Measurements from ENCODE around the gene RANGAP1.

RANGAP1 gene

DNA sequence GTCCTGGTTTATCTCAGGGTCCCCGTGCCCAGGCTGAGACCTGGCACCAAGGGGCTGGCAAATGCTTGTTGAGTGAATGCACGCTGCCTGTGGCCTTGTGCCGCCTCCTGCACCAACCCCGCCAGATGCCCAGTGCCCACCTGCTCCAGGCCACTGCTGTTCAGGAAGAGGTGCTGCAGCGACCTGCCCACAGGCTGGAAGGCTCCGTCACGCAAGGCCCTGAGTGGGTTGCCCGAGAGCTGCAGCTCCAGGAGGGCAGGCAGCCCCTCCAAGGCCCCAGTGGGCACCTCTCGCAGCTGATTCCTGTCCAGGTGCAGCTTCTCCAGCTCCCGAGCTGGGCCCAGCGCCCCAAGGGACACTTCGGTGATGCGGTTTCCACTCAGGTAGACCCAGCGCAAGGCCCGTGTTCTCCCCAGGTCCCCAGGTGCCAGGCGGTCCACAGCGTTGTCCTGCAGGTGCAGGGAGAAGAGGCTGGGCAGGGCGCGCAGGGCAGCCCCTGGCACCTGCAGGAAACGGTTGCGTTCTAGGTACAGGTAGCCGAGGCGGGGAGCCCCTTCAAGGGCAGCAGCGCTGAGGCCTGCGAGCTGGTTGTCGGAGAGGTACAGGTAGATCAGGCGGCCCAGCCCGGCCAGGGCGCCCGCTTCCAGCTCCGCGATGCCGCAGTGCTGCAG is 48.8 kb downstream of the RANGAP1 start:
- TF ChIP-seq, protein P1, sequence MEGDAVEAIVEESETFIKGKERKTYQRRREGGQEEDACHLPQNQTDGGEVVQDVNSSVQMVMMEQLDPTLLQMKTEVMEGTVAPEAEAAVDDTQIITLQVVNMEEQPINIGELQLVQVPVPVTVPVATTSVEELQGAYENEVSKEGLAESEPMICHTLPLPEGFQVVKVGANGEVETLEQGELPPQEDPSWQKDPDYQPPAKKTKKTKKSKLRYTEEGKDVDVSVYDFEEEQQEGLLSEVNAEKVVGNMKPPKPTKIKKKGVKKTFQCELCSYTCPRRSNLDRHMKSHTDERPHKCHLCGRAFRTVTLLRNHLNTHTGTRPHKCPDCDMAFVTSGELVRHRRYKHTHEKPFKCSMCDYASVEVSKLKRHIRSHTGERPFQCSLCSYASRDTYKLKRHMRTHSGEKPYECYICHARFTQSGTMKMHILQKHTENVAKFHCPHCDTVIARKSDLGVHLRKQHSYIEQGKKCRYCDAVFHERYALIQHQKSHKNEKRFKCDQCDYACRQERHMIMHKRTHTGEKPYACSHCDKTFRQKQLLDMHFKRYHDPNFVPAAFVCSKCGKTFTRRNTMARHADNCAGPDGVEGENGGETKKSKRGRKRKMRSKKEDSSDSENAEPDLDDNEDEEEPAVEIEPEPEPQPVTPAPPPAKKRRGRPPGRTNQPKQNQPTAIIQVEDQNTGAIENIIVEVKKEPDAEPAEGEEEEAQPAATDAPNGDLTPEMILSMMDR (IDR thresholded peaks at IDR 0.05; ENCODE audit: borderline replicate concordance, insufficient read depth, low read depth, low read length): no peak
- H3K4me3 ChIP-seq (ENCODE audit: low read depth, low read length): peak overlapping the region; percentile 37

DNA sequence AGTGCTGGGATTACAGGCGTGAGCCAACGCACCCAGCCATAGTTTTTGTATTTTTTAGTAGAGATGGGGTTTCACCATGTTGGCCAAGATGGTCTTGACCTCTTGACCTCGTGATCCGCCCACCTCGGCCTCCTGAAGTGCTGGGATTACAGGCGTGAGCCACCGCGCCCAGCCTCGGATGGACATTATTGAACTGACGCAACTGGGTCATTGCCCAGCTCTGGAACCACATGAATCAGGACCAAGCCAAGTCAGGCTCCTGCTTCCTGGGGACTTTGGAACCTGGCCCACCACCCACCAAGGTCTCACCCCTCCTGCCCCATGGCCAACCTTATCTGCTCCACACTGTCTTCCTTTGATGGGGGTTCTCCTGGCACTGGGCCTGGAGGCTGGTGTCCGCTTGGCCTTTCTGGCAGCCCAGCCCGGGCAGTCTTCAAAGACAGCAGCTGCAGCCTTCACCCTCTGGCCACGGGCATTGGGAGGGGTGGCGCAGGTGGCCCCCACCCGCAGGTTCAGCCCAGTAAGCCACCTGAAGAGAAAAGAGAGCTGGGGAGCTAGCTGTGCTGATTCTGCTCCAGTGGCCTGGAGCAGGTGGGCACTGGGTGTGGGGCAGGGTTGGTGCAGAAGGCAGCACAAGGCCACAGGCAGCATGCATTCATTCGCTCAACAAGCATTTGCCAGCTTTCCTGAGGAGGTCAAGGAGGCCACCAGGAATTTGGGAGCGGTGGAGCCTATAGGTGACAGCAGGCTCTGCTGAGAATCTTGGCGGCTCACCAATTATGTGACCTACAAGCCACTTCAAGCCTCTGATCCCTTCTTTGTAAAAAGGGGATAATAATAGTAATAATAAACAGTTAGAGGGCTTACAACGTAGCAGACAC is 50.9 kb downstream of the RANGAP1 start:
- no peak overlapping the region for H3K4me3 ChIP-seq (ENCODE audit: low read depth, low read length)
- TF ChIP-seq, protein P1 (IDR thresholded peaks at IDR 0.05; ENCODE audit: borderline replicate concordance, insufficient read depth, low read depth, low read length): no peak

DNA sequence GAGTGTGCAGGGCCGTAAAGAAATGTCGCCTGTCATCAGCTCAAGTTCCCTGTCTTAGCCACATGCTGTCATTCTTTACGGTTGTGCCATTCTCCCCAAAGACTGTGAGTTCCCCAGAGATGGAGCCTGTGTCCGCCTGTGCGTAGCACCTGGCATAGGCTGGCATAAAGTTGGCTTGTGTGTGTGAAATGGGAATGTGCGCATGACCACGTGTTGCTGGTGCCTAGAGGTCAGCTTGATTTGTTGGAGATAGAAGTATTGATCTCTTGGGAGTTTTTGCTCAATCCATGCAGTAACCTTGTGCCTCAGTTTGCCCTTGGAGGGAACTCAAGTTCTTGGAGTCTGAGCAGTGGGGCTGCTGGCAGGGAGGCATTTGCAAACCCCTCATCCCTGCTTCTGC is 54.6 kb downstream of the RANGAP1 start:
- no peak overlapping the region for H3K4me3 ChIP-seq (ENCODE audit: low read depth, low read length)
- TF ChIP-seq, protein P1 (IDR thresholded peaks at IDR 0.05; ENCODE audit: borderline replicate concordance, insufficient read depth, low read depth, low read length): no peak

DNA sequence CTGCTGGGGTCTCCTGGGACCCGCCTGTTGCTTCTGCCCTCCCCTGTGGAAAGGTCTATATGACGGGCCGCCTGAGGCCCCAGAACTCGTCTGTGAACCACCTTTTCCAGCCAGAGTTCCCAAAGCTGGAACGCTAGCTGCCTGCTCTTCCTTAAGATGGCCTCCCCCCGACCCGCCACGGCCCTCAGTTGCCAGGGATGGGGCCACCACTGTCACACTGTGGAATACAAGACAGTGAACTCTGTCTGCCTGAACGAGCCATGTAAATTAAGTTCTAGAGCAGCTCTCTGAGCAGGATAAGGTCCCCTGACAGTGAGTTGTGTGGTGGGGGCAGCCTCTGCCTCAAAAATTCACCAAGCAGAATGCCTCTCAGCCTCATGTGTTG is 55.6 kb downstream of the RANGAP1 start:
- TF ChIP-seq, protein P1 (IDR thresholded peaks at IDR 0.05; ENCODE audit: borderline replicate concordance, insufficient read depth, low read depth, low read length): no peak

DNA sequence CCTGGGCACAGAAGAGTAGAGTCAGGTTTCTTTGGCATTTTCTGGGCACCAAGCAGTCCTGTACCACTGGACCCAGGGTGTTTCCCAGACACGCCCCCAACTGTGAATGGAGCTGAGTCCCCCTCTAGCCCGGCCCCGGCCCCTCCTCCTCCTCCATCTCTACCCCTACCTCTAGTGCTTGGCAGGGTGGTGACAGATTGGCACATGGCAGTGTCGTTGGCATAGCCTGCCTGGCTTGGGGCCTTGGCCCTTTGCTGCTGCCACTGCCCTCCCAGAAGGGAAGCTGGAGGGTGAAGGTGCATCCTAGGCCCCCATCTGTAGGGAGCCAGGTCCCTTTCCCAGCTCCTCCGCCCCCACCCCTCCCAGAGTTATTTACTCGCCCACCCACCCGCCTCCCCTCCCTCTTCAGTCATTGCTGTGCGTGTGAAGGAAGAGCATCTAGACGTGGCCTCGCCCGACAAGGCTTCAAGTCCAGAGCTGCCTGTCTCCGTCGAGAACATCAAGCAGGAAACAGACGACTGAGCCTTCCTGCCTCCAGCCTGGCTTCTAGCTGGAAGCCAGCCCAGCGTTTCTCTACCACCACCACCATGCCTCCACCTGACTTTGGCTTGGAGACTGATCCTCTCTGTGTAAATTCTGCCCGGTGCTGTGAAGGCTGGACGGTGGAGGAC is 56.1 kb downstream of the RANGAP1 start:
- TF ChIP-seq, protein P1 (IDR thresholded peaks at IDR 0.05; ENCODE audit: borderline replicate concordance, insufficient read depth, low read depth, low read length): no peak
- no peak overlapping the region for H3K4me3 ChIP-seq (ENCODE audit: low read depth, low read length)

More for the DNA sequence above, 55.6 kb downstream of the RANGAP1 start:
- no peak overlapping the region for H3K4me3 ChIP-seq (ENCODE audit: low read depth, low read length)

DNA sequence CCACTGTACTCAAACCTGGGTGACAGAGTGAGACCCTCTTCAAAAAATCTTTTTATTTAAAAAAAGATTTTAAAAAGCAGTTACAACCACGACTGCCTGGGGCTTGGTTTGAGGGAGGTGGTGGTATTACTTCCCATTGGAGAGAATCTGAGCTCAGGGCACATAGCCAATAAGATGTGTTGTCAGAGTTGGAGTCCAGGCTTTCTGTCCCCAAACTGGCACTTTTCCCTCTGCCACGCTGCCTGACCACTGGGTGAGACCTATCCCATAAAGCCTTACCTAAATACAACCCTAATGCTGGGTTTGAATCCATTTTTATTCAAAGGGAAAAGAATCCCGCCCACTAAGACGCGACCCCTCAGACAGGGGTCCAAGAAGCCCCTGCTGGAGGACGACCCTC is 56.8 kb downstream of the RANGAP1 start:
- TF ChIP-seq, protein P1 (IDR thresholded peaks at IDR 0.05; ENCODE audit: borderline replicate concordance, insufficient read depth, low read depth, low read length): no peak
- no peak overlapping the region for H3K4me3 ChIP-seq (ENCODE audit: low read depth, low read length)
